Stimulated activated CD8-positive, alpha-beta memory T cell treated with anti-CD3 and anti-CD28 coated beads, Interleukin-2, amount 100 ng/mL, for 48 hours (primary cell): ENCODE measurements around the gene CCL20.
"Not testable (repeated sequence)": the region's sequence is repeated elsewhere in the genome, so short reads cannot be mapped to it uniquely, and the experiment has no call there.

Experiments used
- DNase-seq, 2 donors: peaks; one replicate each; pipeline ENCODE4 v3.0.0-alpha.2; 2020; ENCODE audit warnings: low read depth in 2 of 2

CCL20 gene

DNA sequence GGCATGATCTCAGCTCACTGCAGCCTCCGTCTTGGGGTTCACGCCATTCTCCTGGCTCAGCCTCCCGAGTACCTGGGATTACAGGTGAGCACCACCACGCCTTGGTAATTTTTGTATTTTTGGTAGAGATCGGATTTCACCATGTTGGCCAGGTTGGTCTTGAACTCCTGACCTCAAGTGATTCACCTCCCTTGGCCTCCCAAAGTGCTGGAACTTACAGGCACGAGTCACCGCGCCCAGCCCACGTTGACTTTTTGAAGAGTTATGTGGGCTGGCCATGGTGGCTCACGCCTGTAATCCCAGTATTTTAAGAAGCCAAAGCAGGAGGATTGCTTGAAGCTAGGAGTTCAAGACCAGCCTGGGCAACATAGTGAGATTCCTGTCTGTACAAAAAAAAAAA is 20.8 kb downstream of the CCL20 start:
- no peak for DNase-seq

DNA sequence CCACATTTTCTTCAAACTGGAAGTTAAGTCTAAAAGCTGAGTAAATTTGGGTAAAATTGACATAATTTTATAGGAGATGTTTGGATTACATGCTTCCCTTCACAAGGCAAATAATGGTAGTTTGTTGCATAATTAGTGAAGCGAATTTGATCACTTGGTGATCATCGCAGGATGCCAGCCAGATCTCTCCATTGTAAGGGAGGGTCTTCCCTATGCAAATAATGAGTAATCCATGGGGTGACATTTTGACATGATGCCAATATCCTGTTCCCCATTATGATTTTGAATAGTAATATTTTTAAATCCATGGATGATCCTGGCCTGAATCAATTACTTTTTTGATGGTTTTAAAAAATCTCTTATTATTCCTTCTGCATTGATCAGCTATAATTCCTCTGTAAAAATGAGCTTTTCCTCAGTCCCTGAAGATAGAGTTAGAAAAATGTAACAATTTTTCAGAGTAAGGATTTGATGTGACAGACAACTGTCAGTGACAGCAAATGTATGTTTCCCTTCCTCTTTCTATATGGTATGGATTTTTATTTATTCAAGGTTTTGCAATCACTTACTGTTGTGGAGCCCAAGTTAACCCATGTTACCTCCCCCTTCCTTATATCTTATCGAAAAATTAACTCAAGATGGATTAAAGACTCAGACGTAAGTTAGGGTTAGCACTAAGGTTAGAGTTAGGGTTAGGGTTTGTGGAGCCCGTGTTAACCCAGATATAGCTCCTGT is 21.4 kb downstream of the CCL20 start:
- no peak for DNase-seq

DNA sequence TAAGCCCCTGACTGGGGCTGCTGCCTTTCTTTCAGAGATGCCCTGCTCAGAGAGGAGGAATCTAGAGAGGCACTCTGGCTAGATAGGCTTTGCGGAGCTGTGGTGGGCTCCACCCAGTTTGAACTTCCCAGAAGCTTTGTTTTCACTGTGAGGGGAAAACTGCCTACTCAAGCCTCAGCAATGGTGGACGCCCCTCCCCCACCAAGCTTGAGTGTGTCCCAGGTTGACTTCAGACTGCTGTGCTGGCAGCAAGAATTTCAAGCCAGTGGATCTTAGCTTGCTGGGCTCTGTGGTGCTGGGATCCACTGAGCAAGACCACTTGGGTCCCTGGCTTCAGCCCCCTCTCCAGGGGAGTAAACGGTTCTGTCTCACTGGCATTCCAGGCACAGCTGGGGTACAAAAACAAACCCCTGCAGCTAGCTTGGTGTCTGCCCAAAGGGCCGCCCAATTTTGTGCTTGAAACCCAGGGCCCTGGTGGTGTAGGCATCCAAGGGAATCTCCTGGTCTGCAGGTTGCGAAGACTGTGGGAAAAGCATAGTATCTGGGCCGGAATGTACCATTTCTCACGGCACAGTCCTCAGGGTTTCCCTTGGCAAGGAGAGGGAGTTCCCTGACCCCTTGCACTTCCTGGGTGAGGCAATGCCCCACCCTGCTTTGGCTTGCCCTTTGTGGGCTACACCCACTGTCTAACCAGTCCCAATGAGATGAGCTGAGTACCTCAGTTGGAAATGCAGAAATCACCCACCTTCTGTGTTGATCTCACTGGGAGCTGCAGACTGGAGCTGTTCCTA is 25.9 kb downstream of the CCL20 start:
- not testable (repeated sequence) for DNase-seq

DNA sequence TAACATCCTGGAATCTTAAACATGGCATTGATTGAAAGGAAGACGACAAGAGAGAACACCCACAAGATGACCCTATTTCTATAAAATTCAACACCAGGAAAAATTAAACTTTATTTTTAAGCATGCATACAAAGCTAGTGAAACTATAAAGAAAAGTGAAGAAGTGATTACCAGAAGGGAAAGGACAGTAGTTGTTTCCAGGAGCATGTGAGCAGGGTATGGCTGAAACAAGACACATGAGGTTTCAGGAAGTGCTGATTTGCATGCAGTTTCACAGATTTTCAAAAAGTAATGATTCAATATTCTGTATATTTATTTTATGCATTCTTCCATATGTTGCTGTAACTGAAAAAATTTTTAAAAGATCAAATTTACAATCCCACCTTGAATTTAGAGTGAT is 33.2 kb downstream of the CCL20 start:
- no peak for DNase-seq

DNA sequence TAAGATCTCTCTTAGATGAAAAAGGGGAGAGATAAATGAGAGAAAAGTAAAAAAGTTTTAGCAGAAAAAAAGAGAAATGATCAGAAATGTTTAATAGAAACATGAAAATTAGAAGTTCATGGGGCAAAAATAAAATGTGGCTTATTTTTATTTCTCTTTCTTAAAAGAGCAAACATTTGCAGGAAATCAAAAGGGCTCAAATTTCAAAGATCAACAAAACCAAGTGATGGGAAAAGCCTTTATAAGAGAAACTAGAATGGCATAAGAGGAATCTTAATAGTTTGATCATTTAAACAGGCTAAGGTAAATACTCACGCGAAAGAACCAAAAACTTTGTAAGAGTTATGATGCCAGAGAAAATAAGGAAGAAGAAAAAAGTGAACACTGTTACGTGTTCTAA is 34.5 kb downstream of the CCL20 start:
- DNase-seq, result no peak

DNA sequence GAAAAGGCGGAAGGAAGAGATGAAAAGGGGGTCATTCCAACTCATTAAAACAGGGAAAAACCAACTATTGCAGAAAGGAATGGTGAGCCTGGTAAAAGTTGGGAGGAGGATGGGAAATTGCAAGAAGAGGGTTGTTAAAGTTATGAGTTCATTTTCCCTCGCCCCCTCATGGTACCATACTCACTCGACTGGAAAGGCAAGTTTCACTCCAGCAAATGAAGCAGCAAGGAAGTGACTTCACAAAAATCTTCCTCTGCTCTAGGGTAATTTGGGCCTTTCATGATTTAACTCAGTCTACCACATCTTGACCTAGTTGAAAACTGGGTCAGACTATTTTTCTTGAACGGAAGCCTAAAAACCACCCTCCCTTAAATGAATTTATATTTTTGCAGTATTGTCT is 34.9 kb downstream of the CCL20 start:
- DNase-seq, result no peak

DNA sequence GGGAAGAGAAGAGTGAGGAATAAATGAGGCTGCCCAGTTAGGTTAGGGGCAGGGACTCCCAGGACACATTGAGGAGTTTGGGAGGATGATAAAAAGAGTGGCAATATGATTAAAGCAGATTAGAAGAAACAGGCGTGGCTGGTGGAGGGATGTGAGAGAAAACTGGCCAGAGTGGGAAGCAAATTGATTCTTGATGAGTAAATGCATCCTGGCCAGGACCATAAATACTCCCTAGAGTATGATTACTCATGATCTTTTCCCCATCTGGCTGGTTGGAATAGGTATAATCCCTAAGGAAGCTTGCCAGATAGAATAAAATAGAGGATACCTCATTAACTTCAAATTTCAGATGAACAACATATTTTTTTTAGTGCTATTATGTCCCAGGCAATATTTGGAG is 36.3 kb downstream of the CCL20 start:
- DNase-seq, result no peak

DNA sequence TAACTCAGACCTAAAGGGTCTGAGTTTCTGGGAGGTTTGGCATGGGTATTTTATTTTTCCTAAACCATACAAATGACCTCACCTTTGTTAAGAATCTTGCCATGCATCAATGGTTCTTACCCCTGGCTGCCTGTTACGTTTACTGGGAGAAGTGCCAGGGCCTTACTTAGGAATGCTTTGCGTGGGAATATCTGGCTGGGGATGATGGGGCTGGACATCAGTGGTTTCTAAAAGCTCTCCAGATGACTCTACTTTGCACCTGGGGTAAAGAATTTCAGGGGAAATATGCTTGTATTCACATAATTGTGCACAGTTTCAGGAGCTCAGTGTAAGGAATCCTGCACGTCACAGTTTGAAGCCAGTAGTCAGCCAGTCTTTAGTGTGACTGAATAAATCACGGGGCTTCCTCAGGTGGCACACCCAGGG is 39.6 kb downstream of the CCL20 start:
- no peak for DNase-seq

DNA sequence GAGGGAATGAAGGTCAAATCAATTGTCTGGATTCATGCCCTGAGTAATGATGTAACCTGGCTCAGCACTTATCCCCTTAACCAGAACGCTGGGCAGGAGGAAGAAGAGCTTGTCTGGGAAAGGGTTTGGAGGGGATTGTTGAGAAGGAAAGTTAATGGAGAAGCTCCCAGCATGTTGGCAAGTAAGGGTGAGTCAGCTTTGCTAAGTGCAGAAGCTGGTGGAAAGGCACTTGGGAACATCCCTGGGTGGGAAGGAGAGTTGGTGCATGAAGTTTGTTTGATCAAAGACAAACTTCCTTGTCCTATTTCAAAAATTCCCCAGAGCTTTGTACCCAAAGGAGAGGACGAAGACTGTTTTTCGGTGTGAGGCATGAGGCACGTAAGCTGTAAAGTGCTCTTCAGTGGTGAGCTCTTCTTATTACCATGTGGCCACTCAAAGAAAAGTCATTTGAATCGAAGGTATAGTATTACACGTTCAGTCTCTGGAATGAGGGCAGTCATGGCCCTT is 40.2 kb downstream of the CCL20 start:
- DNase-seq, result no peak

DNA sequence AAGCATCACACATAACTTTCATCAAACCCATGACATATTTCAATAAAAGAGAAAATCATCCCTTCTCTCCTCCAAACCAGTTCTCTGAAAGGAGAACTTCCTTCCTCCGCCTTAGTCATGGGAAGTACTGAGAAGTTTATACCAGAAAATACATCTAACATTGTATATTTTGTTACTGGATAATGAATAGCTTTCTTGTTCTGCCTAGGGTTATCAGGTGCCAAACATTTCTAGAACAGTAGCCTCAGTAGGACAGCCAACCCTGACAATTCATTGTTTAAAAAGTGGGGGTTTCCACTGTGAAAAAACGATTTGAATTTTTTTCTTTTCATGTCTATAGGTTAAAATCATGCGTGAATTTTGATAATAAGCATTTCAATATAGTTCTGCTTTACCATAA is 41.8 kb downstream of the CCL20 start:
- no peak for DNase-seq

DNA sequence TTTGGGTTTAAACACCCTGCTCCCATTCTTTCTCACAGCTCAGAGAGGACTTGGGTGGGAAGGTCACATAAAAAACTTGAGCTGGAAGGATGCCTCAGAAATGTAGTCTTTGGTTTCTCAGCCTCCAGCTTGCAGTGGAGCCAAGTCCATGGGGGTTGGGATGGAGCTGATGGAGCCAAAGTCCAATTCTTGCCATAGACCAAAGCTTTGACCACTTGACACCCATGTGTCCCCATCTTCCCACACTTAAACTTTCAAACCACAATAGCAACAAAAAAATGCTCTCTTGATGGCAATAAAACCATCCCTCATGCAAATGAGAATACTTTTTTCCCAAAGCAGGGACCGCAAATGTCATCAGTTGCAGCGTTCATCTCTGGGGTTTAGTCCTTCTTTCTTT is 43.1 kb downstream of the CCL20 start:
- no peak for DNase-seq

DNA sequence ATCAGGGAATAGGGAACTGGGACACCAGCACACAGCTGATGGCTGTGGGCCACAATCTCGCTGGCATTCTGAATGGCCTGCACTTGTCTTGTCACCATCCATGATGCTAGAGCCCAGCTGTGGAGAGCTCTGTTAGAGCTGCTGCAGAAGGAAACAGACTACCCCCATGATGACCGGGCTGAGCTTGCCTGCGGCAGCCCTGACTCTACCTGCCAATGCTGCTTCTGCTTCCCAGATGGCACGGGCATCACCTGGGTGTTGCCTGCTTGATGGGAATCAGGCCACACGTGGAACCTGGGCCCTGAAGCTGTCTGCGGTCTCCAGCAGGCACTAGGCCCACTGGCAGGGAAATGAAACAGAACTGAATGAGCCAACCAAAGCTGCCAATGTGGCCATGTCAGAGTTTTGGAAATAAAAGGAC is 46.6 kb downstream of the CCL20 start:
- DNase-seq, result no peak

DNA sequence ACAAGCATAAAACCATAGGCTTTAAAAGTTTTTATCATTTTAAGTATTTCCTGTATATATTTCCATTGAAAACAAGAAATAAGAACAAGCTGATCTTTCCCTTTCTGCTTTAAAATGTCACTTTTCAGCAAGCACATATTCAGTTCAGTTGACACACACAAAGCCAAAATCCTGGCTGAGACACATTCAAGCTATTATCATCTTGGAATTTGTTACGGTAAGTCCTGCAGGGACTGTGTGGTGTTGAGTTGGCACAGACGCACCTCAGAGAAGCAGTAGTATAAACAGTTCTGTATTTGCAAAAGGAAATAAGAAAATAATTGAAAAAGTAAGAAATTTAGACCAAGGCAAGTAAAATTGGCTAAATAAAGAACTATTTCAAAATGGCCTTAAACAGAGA is 47.4 kb downstream of the CCL20 start:
- DNase-seq, result no peak

DNA sequence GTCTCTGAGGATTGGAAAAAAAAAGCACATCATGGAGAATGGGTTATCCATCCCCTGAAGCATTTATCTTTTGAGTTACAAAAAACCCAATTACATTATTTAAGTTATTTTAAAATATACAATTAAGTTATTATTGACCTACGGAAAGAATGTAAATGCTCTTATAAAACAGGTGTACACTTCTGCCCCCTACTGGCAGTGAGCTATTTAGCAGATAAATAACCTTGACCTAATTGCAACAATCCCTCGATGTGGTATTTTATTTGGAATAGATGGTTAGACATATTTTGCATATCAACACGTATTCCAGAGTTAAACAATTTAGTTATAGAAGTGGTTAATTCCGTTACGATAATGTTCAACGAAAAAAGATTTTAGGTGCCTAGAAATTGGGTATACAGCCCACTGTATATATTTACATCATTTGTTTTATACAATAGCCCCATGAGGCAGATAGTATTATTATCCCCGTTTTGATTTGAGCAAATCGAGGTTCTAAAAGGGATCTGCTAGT is 48.6 kb downstream of the CCL20 start:
- DNase-seq, result no peak

DNA sequence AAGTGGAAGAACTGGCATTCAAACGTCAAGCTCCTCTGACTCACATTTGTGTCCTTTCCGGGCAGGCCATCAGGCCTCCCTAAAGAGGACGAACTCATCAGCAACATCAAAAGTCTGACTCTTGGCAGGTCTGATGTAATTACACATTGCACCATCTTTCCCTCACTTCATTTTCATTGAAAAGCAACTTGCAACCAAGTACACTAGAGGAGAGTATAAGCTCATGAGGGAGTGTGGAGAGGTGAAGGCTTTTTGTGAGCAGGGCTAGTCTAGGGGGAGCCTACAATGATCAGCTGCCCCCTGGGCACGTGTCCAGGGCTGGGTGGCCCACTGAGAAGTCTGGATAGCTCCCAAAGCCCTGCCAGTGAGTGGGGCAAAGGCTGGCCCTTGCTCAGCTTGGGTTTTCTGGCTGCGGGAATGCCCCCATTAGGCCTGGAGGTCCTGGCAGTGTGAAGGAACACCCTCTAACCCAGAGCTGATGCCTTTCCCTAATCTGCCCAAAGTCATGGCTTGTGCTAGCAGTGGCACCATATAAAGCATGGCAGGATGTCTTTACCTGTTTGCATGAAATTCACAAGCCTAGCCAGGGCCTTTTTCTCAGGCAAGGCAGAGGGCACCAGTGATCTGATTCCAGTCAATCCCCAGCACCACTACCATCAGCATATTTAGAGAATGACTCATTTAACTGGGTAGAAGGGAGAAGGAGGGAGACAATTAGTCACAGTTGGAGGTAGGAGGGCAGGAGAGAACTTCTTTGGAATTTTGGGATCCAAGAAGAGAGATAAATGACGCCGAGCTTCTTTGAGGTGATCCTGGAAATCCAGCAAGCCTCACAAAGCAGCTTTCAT is 49.3 kb downstream of the CCL20 start:
- no peak for DNase-seq

DNA sequence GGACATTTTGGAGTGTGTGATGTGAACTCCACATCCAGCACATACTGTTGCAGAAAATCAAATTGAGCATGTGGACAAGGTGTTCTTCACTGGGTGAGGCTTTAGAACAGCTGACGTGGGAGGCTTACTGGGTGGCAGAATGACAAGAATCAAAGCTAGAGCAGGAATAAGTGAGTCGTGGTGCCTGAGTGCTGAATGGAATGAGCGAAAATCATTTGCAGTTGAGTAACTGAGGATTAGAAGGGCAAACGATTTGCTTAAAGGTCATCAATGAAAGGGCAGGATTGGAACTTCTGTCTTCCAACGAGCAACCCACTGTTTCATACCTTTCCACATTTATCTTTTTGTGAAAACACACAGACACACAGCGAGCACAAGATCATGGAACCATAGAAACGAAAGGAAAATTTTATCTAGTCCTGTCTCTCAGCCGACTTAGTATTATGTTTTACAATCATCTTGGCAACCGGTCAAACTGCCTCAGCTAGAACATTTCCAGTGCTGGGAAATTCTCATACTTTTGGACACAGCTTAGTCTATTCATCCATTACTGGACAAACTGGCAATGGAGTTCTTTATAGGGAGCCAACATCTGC is 50.6 kb downstream of the CCL20 start:
- no peak for DNase-seq

DNA sequence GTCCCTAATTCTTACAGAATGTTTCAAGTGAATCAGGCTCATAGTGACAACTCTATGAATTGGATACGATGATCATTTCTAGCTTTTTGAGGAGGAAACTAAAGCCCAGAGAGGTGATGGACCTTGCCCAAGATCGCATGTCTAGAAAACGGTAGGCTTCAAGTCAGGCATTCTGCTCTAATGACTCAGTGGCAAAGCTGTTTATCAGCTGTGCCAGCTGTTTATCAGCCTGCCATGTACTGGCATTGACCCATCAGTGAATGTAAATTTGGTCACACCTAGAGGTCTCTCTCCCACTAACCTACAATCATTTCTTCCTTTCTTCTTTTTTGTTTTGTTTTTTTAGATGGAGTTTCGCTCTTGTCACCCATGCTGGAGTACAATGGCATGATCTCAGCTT is 51.6 kb downstream of the CCL20 start:
- no peak for DNase-seq
